IPS-NIHi7 (cell line): ENCODE measurements around the gene UCP2.
A peak's percentile ranks its signal among the peaks of the same experiment; 100 is the strongest.
"Not testable (repeated sequence)": the region's sequence is repeated elsewhere in the genome, so short reads cannot be mapped to it uniquely, and the experiment has no call there.

Source experiments
- DNase-seq: peaks from one replicate; pipeline ENCODE4 v3.0.0; 2012; ENCODE audit warnings: mixed read lengths; ENCODE audit errors: extremely low spot score

UCP2 gene

GRCh38 chr11:73995731-73996130 is 13.1 kb upstream of the UCP2 start:
- DNase-seq: no peak

DNA sequence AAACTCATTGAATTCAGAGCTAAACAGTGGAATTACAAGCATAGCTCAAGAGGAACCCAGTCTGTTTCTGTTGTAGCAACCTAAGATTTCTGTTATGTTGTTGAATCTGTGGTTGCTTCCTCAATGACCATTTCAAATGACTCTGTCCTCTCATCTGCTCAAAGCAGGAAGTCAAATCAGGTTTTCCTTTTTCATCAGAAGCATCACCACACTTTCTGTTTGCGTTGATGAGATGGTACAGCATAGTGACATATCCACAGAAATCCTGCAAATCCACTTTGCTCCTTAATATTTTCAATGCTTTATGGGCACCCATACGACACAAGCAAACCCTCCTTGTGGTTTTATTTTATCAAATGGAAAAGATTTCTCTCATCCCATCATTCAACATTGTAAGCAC is 12.6 kb upstream of the UCP2 start:
- no peak for DNase-seq

DNA sequence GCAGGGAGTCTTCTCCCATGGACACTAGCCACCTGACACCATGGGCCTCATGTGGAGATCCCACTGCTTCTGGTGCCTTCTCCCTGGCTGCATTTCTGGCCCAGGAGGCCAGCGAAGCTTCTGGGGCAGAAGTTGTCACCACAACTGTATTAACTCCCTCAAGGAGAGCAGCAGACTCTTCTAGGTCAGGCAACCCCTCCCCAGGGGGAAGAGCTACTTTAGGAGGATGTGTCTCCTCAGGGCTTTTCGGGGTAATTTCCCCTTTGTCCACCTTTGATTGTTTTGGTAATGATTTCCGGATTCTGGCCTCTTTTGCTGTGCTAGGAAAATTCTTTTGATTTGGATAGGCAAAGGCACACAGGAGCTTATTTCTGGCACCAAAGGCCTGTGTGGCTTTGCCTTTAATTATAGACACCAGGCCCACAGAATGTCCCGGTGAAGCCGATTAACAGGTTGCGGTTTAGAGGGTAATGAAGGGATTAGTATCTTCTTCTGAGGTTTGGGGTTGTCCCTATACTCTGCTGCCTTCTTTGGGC is 8.9 kb upstream of the UCP2 start:
- DNase-seq: no peak

- no peak for DNase-seq
These were observed 8.1 kb upstream of the UCP2 start for GRCh38 chr11:73990730-73991129.

DNA sequence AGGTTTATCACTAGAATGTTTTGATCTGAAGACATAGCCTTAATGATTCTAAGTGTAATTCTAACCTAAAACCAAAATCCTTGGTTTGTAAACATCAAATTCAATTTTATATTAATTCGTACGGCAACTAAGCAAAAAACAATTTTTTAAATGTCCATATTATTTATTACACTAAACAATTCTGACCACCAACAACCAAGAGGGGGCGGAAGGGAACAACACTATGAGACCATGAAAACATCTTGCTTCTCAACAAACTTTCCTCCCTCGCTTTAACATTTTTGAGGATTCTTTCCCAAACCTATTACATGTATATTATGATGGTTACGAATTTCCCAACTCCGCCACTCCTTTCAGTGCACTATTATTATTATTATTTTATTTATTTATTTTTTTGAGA is 6.5 kb upstream of the UCP2 start:
- DNase-seq: no peak

GRCh38 chr11:73988227-73988626 is 5.6 kb upstream of the UCP2 start:
- no peak for DNase-seq

DNA sequence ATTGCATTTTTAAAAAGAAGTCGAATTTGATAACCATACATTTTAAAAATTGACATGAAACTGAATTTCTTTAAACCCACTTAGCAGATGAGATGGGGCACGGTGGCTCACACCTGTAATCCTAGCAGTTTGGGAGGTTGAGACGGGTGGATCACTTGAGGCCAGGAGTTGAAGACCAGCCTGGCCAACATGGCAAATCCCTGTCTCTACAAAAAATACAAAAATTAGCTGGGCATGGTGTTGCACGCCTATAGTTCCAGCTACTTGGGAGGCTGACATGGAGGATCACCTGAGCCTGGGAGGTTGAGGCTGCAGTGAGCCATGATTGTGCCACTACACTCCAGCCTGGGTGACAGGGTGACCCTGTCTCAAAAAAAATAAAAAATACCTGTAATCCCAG is 3.0 kb upstream of the UCP2 start:
- DNase-seq: not testable (repeated sequence)

DNA sequence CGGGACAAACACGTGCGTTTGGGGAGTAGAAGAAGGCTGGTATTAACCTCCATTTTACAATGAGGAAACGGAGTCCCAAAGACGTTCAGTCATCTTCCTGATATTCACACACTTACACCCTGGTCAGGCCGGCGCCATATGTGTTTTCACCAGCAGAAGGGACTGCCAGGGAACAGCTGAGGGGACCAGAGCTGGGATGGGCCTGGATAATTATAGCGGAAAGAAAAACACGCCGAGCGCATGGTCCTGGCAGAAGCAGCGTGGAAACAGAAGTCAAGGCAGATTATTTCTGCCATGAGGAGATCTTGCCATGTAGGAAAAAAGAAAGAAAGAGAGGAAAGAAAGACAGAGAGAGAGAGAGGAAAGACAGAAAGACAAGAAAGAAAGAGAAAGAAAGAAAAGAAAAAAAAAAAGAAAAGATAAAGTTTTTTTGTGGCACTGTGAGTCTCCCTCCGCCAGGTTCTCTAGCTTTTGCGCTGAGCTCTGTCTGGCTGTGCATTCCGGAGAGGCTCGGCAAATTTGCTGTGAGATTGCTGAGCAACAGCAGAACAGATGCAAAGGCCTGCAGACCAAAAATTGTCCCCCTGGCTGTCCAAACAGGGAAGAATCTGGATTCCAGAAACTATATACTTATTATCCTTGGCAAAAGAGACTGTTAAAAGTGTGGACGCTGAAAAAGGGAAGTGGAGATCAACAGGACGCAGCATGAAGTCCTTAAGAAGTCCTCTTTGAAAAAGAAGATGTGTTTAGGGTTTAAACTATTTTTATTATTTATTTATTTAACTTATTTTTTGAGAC is 1.3 kb upstream of the UCP2 start:
- no peak for DNase-seq

GRCh38 chr11:73982990-73983740 is 522 bp upstream of the UCP2 start:
- peak; percentile 99 for DNase-seq

DNA sequence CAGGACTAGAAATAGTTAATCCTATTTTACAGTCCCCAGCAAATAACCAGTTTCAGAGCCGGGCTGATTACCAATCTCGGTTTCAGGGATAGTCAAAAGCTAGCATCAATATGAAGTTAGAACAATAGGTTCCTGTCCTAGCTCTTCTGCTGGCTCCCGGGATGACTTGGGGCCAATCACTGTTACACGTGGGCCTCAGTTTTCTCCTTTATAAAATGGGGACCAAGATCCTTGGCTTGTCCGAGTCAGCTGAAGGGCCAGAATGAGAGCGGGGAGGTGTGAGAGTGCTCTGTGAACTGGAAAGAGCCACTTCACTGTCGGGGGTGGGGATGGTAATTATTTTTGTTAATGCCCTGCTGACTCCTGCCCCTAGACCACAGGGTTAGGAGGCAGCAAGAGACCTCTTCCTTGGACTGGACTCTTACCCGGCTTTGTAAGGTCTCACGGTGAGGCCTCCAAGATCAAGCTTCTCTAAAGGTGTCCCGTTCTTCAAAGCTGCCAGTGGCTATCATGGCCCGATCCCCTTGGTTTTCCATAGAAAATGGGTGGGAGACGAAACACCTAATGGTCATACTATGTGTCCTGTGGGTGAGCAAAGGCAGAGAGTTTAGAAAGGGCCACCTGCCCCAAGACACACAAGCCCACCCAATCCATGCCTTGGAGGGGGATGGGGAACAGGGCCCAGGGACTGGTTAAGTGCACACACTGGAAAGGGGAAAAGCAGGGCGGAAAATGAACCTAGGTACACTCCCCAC is 1.4 kb downstream of the UCP2 start:
- no peak for DNase-seq

DNA sequence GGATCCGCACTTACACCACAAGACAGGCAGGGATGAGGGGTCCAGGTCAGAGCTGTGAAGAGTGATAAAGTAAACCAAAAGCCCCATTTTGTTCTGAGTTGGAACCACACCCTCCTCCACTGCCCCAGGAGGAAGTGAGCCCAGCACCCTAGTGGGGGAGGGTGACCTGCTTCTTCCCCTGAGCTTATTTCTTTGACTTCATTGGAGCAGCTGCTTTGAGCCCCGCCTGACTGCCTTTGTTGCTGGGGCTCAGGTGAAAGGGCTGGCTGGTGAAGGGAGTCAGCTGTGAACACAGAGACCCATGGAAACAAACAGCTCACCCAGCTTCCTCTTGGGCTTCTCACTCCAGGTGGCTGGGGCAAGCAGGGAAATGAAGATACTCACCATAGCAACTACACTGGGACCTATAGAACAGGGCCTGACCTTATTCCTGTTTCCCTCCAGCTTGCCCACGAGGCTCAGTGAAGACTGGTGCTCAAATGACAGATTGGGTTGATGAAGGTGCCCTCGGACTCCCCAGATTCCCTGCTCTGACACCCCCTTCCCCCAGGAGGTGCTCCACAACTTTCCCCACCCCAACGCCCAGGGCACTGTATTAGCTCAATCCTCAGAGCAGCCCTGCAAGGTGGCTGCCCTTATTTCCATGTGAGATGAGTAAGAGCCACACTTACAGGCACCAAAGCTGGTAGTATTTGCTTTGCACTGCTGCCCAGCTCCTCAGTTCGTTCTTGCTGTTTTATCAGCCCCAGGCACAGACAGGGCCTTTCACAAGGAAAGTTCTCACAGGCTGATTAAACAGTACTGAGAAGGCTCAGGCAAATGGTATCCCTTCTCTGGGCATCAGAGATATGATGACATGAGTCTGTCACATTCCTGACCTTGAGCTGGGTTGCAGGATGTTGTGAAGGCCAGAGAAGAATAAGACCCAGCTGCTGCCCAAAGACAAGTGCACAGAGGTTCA is 2.4 kb downstream of the UCP2 start:
- DNase-seq: no peak

GRCh38 chr11:73978576-73979086 is 4.0 kb downstream of the UCP2 start:
- DNase-seq: no peak

DNA sequence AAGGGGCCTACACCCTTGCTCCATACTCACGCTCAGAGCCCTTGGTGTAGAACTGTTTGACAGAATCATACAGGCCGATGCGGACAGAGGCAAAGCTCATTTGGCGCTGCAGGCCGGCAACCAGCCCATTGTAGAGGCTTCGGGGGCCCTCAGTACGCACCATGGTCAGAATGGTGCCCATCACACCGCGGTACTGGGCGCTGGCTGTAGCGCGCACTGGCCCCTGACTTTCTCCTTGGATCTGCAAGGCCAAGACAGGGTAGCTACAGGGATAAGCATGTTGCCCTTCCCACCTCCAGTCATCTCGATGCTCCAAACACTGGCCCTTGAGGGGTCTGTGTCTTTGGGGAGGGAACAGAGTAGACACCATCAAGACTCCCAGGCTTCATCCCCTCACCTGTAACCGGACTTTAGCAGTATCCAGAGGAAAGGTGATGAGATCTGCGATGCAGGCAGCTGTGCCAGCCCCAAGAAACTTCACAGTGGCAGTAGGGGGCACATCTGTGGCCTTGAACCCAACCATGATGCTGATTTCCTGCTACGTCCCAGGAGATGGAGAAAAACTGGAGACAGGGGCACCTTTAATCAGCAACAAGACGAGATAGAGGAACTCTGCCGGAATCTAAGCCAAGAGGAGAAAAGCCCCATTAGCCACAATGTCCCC is 4.7 kb downstream of the UCP2 start:
- no peak for DNase-seq

DNA sequence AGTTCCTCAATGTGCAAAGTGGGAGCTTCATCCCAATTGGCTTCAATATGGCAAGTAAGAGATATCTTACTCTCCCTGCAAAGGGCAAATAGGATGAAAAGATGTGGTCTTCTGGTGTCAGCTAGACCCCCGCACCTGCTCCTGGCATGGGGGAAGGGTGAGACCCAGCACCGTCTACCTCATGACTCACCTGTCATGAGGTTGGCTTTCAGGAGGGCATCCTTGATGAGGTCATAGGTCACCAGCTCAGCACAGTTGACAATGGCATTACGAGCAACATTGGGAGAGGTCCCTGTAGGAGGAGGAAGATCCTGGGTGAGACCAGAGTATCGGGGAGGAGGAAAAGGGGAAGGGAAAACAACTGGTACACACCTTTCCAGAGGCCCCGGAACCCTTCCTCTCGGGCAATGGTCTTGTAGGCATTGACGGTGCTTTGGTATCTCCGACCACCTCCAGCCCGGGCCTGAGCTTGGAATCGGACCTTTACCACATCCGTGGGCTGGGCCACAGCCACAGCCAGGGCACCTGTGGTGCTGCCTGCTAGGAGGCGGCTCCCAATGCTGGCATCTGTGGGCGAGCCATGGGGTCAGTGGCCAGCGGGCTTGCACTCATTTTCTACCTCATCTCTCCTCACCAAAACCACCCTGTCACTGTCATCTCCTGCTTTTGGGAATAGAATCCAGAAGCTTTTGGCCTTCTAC is 6.0 kb downstream of the UCP2 start:
- DNase-seq: no peak

GRCh38 chr11:73975479-73975757 is 7.2 kb downstream of the UCP2 start:
- no peak for DNase-seq

DNA sequence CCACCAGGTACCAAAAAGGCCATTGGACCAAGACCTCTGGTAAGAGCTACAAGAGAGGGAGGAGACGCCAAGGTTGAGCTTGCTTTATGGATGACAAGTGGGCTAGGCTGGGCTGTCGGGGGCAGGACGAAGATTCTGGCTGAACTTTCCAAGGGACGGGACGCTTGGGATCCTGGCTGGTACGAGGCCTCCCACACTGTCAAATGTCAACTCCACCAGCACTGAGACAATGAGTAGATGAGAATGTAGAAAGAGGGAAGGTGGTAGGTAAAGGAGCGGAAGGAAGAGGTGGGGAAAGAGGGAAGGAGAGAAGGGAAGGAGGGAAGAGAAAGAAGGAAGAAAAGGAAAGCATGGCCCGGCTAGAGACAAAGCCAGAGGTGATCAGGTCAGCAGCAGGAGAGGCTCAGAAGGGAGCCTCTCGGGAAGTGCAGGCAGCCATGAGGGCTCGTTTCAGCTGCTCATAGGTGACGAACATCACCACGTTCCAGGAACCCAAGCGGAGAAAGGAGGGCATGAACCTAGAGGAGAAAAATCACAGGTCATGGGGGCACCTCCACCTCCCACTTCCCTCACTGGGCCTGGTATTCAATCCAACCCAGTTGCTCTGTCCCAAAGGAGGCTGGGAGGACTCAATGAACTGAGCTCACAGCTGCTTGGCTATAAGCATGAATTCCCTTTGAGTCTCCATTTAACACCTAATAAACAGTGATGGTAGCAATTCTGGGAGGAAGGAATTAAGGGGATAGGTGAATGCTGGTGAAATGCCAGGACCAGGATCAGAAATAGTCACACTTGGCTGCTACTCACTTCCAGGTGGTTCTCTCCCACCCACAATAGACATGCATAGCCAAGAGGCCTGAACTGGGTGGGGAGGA is 7.8 kb downstream of the UCP2 start:
- no peak for DNase-seq

GRCh38 chr11:73972620-73973449 is 9.8 kb downstream of the UCP2 start:
- no peak for DNase-seq

DNA sequence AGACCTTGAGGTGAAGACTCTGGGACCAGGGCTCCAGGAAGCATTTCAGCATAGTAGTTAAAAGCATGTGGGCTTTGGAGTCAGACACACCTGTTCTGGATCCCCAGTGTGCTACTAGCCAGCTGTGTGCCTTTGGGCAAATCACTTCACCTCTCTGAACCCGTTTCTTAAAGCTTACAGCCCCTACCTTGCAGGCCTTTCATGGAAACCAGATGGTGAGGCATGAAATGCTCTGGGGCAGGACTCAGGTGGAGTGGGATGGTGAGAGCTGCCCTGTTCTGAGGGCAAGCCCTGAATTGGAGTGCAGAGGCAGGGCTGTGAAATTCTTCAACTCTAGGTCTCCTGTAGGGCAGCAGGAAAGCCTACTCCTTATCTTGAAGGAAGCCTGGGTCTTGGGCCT is 10.5 kb downstream of the UCP2 start:
- DNase-seq: no peak
